ENCODE results near the gene RAB17.

The RAB17 gene

DNA sequence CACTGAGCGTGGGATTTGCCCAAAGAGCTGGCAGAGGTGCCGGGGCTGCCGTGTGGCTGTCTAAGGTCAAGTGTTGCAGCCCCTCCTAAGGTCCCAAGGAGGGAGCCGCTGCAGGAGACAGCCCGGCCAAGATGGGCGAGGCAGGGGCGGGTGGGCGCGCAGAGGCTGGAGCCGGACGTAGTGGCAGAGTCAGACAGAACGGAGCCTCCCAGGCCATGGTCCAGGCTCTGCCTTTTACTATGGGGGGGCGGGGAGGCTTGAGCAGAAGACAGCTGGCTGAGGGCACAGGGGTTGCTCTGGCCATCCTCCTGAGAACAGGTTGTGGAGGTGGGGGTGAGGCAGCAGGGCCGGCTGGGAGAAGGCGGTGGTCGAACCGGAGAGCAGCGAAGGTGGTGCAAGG lies 51.6 kb downstream of the RAB17 start:
- in situ Hi-C loops (cut with HindIII; ENCODE audit: low pct_unique_long_range_greater_than_20kb, low sequenced_read_pairs): no loop called here
- TF ChIP-seq JUND (IDR thresholded peaks at IDR 0.05; ENCODE audit: low read depth): no peak
- DNase-seq (ENCODE audit: low read depth in 1 of 2, low spot score in 1 of 2): no peak

DNA sequence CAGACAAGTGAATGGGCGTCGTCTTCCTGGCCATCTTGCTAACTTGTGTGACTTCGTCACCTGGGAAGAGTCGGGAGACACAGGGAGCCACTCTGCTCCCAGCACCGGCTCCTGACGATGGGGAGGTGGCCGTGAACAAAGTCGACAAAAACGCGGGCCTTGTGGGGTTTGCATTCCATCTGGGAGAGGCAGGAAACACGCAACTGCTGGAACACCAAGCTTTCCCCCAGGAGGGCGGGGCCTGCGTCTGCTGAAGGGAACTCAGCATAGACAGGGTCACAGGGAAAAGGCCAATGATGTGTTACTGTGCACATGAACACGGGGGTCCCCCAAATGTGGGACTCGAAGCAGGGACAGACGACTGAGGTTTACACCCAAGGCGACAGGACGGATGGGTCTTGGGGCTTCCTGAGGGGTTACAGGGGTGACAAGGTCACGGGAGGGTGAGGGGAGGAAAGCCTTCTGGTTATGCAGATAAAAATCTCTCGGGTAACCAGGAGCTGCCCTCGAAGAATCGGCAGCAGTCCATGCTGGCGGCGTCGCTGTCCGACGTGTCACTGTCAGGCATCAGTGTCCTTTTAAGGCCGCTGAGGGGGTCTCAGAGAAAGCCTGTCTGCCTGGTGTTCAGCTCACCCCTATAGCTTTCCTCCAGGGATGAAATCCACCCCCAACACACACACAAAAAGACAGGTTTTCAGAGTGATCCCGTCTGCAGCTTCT lies 52.4 kb downstream of the RAB17 start:
- TF ChIP-seq JUND (IDR thresholded peaks at IDR 0.05; ENCODE audit: low read depth): no peak
- DNase-seq (ENCODE audit: low read depth in 1 of 2, low spot score in 1 of 2): no peak
- in situ Hi-C loops (cut with HindIII; ENCODE audit: low pct_unique_long_range_greater_than_20kb, low sequenced_read_pairs): no loop called here

DNA sequence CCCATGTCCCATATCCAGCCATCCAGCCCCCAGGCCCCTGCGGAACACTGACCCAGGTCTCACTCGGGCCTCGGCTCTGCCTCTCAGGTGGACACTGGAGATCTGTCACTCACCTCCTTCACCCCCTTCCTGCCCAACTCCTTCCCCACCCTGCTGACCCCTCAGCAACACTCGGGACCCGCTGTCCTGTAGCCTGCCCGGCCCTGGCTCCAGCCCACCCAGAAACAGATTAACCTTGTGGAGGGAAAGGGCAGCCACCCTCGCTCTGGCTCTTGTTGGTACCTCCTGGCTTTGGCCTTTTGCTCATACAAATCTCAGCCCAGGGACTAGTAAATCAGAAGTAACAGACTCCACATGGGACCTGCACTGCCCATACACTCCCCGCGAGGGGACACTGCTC lies 53.9 kb downstream of the RAB17 start:
- DNase-seq (ENCODE audit: low read depth in 1 of 2, low spot score in 1 of 2): no peak
- TF ChIP-seq JUND (IDR thresholded peaks at IDR 0.05; ENCODE audit: low read depth): no peak
- in situ Hi-C loops (cut with HindIII; ENCODE audit: low pct_unique_long_range_greater_than_20kb, low sequenced_read_pairs): no loop called here

DNA sequence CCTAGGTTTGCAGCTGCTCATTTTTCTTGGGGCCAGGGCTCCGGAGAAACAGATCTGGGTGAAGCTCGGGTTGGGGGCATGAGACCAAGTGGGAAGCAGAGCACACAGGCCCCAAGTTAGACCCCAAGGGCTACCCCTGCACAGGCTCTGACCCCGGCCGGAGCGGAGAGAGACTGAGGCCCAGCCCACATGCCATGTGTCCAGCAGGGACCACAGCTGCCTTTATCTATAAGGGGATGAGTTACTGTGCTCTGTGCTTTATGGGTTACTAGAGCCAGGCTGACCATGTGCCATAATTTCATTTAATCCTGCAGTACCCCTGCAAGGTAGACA lies 54.5 kb downstream of the RAB17 start:
- in situ Hi-C loops (cut with HindIII; ENCODE audit: low pct_unique_long_range_greater_than_20kb, low sequenced_read_pairs): no loop called here
- DNase-seq (ENCODE audit: low read depth in 1 of 2, low spot score in 1 of 2): no peak
- TF ChIP-seq JUND (IDR thresholded peaks at IDR 0.05; ENCODE audit: low read depth): no peak

DNA sequence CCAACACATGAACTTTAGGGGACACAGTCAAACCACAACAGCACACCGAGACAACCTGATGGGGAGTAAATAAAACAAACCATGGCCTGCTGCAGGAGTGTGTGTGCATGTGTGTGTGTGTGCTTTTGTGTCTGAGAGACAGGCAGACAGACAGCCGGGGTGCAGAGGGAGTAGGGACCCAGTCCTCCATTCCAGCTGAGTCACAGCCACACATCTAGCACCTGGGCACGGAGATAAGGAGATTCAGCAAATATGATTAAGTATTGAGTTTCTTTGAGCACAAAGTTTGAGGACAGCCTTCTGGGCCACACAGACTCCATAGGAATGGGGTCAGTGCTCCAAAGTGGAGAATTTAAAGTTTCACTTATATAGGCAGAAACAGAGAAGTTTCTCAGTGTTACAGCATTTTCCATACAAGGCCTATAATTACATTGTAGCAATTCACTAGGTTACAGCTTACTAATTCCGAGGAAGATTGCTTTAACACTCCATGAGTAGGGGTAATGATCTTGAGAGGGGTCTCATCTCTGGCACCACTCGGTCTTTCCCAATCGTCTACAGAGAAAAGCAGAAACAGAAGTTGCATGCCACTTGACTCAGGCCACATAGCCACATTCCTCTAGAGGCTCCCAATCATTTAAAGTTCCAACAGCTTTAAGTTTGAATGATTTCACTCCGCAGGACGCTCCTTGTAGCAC lies 55.0 kb downstream of the RAB17 start:
- in situ Hi-C loops (cut with HindIII; ENCODE audit: low pct_unique_long_range_greater_than_20kb, low sequenced_read_pairs): no loop called here
- DNase-seq (ENCODE audit: low read depth in 1 of 2, low spot score in 1 of 2): no peak
- TF ChIP-seq JUND (IDR thresholded peaks at IDR 0.05; ENCODE audit: low read depth): no peak

DNA sequence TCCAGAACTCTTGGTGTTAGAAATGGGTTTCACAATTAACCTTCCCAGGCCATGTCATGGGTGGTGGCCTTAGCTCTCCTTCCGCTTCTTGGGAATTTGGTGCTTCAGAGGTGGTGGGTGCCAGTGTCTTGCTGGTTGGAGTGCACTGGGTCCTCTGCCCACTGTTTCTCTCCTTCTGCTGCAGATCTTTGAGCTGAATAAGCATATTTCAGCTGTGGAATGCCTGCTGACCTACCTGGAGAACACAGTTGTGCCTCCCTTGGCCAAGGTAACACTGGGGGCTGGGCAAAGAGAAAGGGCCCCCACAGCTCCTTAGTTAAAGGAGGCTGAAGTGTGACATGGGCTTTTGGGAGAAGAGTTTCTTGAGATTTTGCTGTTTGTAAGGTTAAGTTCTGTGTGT lies 56.2 kb downstream of the RAB17 start:
- in situ Hi-C loops (cut with HindIII; ENCODE audit: low pct_unique_long_range_greater_than_20kb, low sequenced_read_pairs): no loop called here
- DNase-seq (ENCODE audit: low read depth in 1 of 2, low spot score in 1 of 2): no peak
- TF ChIP-seq JUND (IDR thresholded peaks at IDR 0.05; ENCODE audit: low read depth): no peak

DNA sequence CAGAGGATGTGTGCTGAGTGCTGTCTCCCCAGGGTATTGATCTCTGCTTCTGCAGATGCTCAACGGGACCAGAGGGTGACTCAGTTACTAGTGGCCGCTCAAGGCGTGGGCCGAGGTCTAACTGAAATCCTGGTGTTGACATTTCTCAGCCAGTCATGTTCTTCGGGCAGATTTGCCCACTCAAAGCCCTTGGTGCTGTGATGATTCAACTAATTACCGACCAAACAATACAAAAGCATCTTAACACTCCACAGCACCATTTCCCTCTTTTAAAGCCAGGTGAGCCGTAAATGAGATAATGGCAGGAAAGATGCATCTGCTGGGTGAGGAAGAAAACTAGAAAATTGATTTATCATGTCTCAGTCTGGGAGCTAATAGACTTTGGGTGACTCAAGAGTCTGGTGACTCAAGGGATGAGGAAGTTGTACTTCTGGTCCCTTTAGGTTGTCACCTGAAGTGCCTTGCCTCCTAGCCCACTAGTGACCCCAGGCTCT lies 56.8 kb downstream of the RAB17 start:
- DNase-seq (ENCODE audit: low read depth in 1 of 2, low spot score in 1 of 2): no peak
- in situ Hi-C loops (cut with HindIII; ENCODE audit: low pct_unique_long_range_greater_than_20kb, low sequenced_read_pairs): no loop called here
- TF ChIP-seq JUND (IDR thresholded peaks at IDR 0.05; ENCODE audit: low read depth): no peak

DNA sequence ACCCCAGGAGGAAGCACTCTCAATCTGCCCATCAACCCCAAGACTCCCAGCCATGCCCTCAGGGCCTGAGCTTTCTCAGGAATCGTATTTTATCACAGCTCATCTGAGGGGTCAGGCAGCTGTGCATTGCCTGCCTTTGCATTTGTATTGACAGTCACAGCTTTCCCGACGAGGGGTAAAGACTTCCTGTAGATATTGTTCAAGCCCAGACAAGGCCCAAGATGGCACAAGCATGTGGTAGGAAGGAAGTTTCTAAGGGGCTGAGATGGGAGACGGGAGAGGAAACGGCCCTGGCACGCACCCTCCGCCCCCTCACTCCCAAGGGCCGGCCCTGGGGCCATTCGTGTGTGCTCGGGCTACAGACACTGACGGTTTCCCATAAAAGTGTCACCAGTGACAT lies 58.4 kb downstream of the RAB17 start:
- TF ChIP-seq JUND (IDR thresholded peaks at IDR 0.05; ENCODE audit: low read depth): no peak
- in situ Hi-C loops (cut with HindIII; ENCODE audit: low pct_unique_long_range_greater_than_20kb, low sequenced_read_pairs): no loop called here
- no peak for DNase-seq (ENCODE audit: low read depth in 1 of 2, low spot score in 1 of 2)

DNA sequence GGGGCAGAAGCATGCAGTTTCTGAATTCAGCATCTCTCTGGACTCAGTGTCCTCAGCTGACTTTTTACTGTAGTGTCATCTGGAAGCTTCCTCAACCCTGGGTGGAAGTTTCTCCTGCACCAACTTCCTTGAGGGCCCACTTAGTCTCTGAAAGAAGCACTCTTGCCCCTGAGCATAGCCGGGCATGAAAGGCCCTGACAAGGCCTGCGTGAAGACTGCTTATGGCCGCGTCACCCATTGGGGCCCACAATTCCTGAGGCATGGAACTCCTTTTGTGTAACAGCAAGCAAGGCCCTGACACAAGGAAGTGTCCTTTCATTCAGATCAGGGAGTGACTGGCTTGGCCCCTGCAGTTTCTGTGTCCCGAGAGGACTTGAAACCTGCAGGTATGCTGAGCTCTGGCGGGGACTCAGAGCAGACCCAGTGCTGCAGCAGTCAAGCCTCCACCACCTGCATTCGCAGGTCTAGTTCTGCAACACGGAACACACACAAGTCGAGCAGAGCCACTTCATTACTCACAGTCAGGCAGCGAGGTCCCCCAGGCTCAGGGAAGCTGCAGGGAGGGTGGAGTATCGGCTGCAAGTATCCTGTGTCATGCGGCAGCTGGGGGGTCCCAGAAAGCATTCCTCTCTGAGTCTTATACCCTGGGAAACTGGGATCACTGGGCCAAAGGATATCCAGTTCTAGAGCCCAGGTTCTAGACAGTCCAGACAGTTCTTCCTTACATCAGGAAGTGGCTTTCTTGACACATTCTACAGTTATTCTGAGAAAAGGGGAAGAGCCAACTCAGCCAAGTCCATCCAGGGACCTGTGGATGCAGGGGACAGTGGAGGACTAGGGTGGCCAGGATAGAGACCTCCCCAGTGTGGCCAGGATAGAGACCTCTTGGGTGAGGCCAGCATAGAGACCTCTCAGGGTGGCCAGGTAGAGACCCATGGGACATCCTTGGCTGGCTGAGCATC lies 59.8 kb downstream of the RAB17 start:
- in situ Hi-C loops (cut with HindIII; ENCODE audit: low pct_unique_long_range_greater_than_20kb, low sequenced_read_pairs): no loop called here
- DNase-seq (ENCODE audit: low read depth in 1 of 2, low spot score in 1 of 2): no peak
- TF ChIP-seq JUND (IDR thresholded peaks at IDR 0.05; ENCODE audit: low read depth): no peak

DNA sequence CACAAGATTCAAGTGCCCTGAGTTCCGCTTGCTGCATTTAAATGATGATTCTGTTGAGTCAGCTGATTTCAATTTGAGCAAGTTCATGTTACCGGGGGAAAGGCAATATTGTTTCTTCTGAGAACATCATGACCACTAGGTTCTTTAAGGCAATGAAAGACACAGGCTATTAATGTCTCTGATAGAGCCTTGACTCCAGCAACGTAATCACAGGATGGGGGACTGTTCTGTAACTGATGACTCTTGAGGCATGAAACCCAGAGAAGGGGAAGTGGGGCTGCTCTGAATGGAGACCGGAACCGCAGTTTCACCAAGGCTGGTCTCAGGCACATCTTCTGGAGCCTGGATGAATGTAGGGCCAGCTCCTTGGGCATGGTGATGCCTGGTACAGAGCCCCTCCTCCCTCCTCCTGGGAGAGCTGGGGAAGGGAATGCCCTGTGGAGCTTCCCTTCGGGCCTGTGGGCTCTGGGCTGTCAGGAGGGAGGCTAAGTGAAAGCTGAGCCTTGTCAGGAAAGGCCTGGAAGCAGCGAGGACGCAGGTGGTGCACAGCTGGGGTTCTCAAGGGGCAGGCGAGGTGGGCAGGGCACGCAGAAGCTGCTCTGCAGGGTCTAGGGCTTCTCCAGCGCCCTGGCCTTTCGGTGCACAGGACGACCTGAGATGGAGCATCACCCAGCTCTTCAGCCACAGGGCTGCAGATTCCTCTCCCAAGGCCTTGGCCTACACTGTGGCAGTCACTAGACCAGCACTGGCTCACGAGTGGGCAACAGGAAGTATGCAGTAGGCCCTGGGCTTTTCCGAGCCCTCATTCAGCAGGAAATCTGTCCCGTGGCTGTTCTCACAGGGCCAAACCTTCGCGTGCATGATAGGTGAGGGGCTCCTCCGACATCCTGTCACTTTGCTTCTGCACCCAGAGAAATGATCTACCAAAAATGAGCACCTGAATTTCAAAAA lies 60.8 kb downstream of the RAB17 start:
- DNase-seq (ENCODE audit: low read depth in 1 of 2, low spot score in 1 of 2): no peak
- in situ Hi-C loops (cut with HindIII; ENCODE audit: low pct_unique_long_range_greater_than_20kb, low sequenced_read_pairs): no loop called here
- TF ChIP-seq JUND (IDR thresholded peaks at IDR 0.05; ENCODE audit: low read depth): no peak

DNA sequence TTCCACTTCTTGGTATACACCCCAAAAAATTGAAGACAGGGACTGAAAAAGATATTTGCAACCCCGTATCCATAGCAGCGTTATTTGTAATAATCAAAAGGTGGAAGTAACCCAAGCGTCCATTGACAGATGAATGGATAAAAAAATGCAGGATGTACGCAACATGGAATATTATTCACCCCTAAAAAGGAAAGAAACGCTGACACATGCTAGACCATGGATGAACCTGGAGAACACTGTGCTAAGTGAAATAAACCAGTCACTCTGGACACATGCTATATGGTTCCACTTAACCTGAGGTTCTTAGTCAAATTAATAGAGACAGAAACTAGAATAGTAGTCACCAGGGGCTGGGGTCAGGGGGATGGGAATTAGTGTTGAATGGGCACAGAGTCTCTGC lies 62.8 kb downstream of the RAB17 start:
- DNase-seq (ENCODE audit: low read depth in 1 of 2, low spot score in 1 of 2): no peak
- no peak for TF ChIP-seq JUND (IDR thresholded peaks at IDR 0.05; ENCODE audit: low read depth)
- in situ Hi-C loops (cut with HindIII; ENCODE audit: low pct_unique_long_range_greater_than_20kb, low sequenced_read_pairs): no loop called here

DNA sequence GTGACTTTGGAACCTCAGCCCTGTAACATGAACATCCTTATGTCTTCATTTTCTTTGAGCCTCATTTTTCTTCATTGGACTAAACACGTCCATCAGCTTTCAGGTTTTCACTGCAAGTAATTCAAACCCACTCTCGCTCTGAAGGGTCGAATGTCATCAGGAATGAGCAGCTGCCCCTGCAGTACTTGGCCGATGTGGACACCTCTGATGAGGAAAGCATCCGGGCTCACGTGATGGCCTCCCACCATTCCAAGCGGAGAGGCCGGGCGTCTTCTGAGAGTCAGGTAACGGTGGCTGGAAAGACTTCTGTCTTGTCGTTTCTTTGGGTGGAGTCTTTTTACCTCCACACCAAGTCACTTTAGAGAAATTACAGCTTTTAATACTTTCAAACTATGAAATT lies 63.3 kb downstream of the RAB17 start:
- in situ Hi-C loops (cut with HindIII; ENCODE audit: low pct_unique_long_range_greater_than_20kb, low sequenced_read_pairs): no loop called here
- no peak for DNase-seq (ENCODE audit: low read depth in 1 of 2, low spot score in 1 of 2)
- TF ChIP-seq JUND (IDR thresholded peaks at IDR 0.05; ENCODE audit: low read depth): no peak
